Right cardiac atrium (tissue), 5 donors: ENCODE results near the gene RAD23A. TPM values are rescaled to one million over a fixed set of nuclear protein-coding genes. Genes with fewer than 3 reads are reported as not detected.
"Not testable (repeated sequence)": the region's sequence is repeated elsewhere in the genome, so short reads cannot be mapped to it uniquely, and the experiment has no call there.

Experiments
- ATAC-seq, 2 donors: fragments of 200-7000 bp; cut with Tn5 transposase; one replicate each; pipeline versions ENCODE4 v1.8.0 to v1.9.1; 2020; ENCODE audit warnings: moderate library complexity in 2 of 2, mild to moderate bottlenecking in 1 of 2
- DNase-seq, 3 donors: peaks; one replicate each; pipeline ENCODE4 v3.0.0-alpha.2; 2020
- H3K27ac ChIP-seq: one replicate; pipeline ENCODE4 v1.5.1; 2013; ENCODE audit warnings: mild to moderate bottlenecking, low read length, control low read depth, moderate library complexity
- H3K27me3 ChIP-seq: one replicate; pipeline ENCODE4 v1.6.1; 2013; ENCODE audit not compliant: control insufficient read depth, insufficient read depth
- H3K4me1 ChIP-seq: one replicate; pipeline ENCODE4 v1.6.1; 2013; ENCODE audit warnings: low read length; ENCODE audit not compliant: control insufficient read depth, insufficient read depth
- H3K4me3 ChIP-seq: one replicate; pipeline ENCODE4 v1.5.1; 2013; ENCODE audit warnings: low read length, control low read depth
- H3K9me3 ChIP-seq: one replicate; pipeline ENCODE4 v1.6.1; 2013; ENCODE audit warnings: low read length; ENCODE audit not compliant: control insufficient read depth
- WGBS: extraction: QIAGEN DNeasy Blood & Tissue Kit; methylation state at CpG from one replicate; pipeline ENCODE4 v1.1.7; 2013; 5-methylcytosine and 5-hydroxymethylcytosine counted together
- intact Hi-C, 4 donors: fragments of 100-400 bp; cut with DNase I; formaldehyde crosslinking; loops; one replicate each; pipeline versions ENCODE4 v1.11.0 to v1.14.0; 2022 to 2023
- long read RNA-seq, 4 donors: library from polyadenylated mRNA; unstranded; transcript quantifications; one replicate each; pipeline ENCODE4 v2.0.0, GENCODE V29; 2020 to 2021
- polyA plus RNA-seq: library from polyadenylated mRNA; stranded (reverse); fragments of 200-250 nt; gene quantifications from one replicate; pipeline ENCODE4 v1.2.3, GENCODE V29; 2013
- total RNA-seq, 4 donors: library from RNA; stranded (reverse); fragmentation: NEBNext Ultra II Directional; extraction: Animal tissue kit (Norgen Biotek cat#: 25700); gene quantifications; one replicate each; pipeline ENCODE4 v1.2.1, GENCODE V29; 2021
- donor health status: healthy with polysubstance abuse.
- donor health status: DM: no; HTN: yes; CAD: no.
- donor health status: DM: no; HTN: no; CAD: no.
- donor health status: DM: no; HTN: yes; CAD: no; lungs with severe emphysema.
- donor health status: DM: yes; HTN: yes; CAD: no.

Gene RAD23A
- total RNA-seq (100 to 1,000 TPM; 127 to 137 (median 133) TPM), polyA plus RNA-seq (122 TPM)
- long read RNA-seq, donor 1, transcript RAD23A-207 (2 exons, 545 nt): minor isoform, 5 of 413 reads
- long read RNA-seq, donor 1, transcript RAD23A-203 (9 exons, 1,746 nt): minor isoform, 139 of 413 reads
- long read RNA-seq, donor 1, transcript RAD23A-201 (9 exons, 1,736 nt): major isoform, 205 of 413 reads
- long read RNA-seq, donor 1, partial matches to known transcripts: 47 of 413 reads
- long read RNA-seq, donor 1, other reads (novel, unspliced or antisense): 17 of 413 reads
- long read RNA-seq, donor 2, transcript RAD23A-201 (9 exons, 1,736 nt): major isoform, 64 of 136 reads
- long read RNA-seq, donor 2, transcript RAD23A-203 (9 exons, 1,746 nt): minor isoform, 47 of 136 reads
- long read RNA-seq, donor 2, partial matches to known transcripts: 18 of 136 reads
- long read RNA-seq, donor 2, other reads (novel, unspliced or antisense): 7 of 136 reads
- long read RNA-seq, donor 3, transcript RAD23A-203 (9 exons, 1,746 nt): minor isoform, 136 of 397 reads
- long read RNA-seq, donor 3, transcript RAD23A-201 (9 exons, 1,736 nt): major isoform, 220 of 397 reads
- long read RNA-seq, donor 3, partial matches to known transcripts: 20 of 397 reads
- long read RNA-seq, donor 3, other reads (novel, unspliced or antisense): 19 of 397 reads
- long read RNA-seq, donor 4, transcript RAD23A-203 (9 exons, 1,746 nt): minor isoform, 76 of 224 reads
- long read RNA-seq, donor 4, transcript RAD23A-201 (9 exons, 1,736 nt): major isoform, 119 of 224 reads
- long read RNA-seq, donor 4, partial matches to known transcripts: 12 of 224 reads
- long read RNA-seq, donor 4, other reads (novel, unspliced or antisense): 13 of 224 reads

GRCh38 chr19:12945479-12946091, at the start of gene RAD23A:
Gene RAD23A (plus strand): TSS chr19:12945862. CDS start chr19:12945949, 87 bp downstream.
- WGBS: under 1% methylated on average over 62 of the region's 62 CpGs
- no peaks in the 10 kb centered on the region for H3K27me3 ChIP-seq
- peaks cover 1% of the 10 kb centered on the region for H3K4me1 ChIP-seq
- intact Hi-C loops: no loop called here
- peak; percentile 93 for ATAC-seq
- peak within 1 kb of the TSS; percentile 65 for H3K27ac ChIP-seq
- no peaks in the 10 kb centered on the region for H3K9me3 ChIP-seq
- H3K4me3 ChIP-seq: peak within 1 kb of the TSS; percentile 80
- peak; percentile 99 to 100 (median 100) for DNase-seq

DNA sequence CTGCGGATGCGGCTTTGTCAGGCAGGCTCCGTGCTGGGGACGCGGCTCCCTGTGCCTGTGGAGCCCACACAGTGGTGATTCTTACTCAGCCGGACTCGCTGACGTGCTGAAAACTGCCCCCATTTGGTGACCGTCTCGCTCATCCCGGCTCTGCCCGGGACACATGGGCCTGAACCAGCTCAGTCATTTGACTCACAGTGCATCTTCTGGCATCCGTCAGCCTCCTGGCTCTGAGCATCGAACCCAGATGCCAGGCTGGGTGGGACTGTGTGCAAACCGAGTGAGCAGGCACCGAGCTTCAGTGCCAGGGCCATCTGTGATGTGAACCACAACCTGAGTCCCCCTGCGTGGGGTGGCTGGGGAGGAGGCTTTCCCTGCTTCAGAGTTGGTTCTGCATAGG, 49.2 kb upstream of the RAD23A start:
- no peaks in the 10 kb centered on the region for H3K27me3 ChIP-seq
- H3K4me1 ChIP-seq: peaks cover 5% of the 10 kb centered on the region
- no peak overlapping the region for H3K27ac ChIP-seq
- intact Hi-C loops: no loop called here
- DNase-seq (no peak), ATAC-seq (no peak)
- 97% methylated on average over 17 of the region's 17 CpGs for WGBS
- H3K9me3 ChIP-seq: no peaks in the 10 kb centered on the region
- H3K4me3 ChIP-seq: no peak overlapping the region

DNA sequence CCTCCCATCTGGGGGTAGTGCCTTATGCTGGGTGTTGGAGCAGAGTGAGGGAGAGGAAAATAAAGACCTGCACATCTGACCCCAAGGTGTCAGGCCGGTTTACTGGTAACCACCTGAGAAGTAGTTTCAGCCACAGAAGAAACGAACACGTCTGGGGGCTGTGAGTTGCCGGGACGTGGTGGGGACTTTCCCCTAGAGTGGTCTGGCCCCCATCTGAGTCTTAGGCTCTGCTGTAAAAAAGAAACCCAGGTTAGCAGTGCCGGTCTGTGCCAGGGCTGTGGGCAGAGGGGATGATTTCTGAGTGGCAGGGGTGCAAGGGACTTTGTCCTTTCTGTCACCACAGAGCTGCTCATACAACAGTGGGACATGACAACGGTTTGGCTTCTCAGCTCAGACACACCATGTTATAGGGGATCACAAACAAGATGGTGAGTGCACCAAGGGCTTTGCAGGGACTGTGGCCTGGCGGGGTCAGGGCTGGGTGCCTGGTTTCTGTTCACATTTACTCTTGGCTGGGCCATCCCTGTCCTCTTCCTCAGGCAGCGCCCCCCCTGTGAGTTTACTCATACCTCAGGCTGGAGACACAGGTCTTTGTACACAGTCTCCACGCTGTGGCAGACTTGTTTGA, 45.7 kb upstream of the RAD23A start:
- no peaks in the 10 kb centered on the region for H3K9me3 ChIP-seq
- DNase-seq (no peak), ATAC-seq (no peak)
- no peak overlapping the region for H3K27ac ChIP-seq
- 91% methylated on average over 10 of the region's 10 CpGs for WGBS
- intact Hi-C loops: no loop called here
- no peak overlapping the region for H3K4me3 ChIP-seq
- H3K27me3 ChIP-seq: no peaks in the 10 kb centered on the region
- no peaks in the 10 kb centered on the region for H3K4me1 ChIP-seq

DNA sequence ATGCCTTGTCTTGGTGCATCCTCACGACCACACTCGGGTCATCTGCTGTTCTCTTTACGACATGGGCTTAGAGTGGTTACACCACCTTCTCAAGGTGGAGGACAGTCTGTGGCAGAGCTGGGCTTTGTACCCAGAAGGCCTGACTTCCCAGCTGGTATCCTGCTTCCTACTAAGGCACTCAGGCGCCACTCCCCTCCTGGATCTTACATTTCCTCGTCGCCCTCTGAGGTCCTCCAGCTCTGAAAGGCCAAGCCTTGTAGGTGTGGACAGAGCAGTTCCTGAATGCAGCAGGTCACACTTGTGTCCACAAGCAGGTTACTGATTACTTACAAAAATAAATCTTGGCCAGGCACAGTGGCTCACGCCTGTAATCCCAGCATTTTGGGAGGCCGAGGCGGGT, 38.5 kb upstream of the RAD23A start:
- Histone ChIP-seq H3K27ac (no peak overlapping the region), H3K4me3 (no peak overlapping the region), H3K4me1 (no peaks in the 10 kb centered on the region), H3K9me3 (no peaks in the 10 kb centered on the region), H3K27me3 (no peaks in the 10 kb centered on the region)
- ATAC-seq: peak in 1 of 2 donors; percentile 25
- WGBS: 90% methylated on average over 9 of the region's 9 CpGs
- intact Hi-C loops: no loop called here
- DNase-seq: no peak

- no peaks in the 10 kb centered on the region for H3K27me3 ChIP-seq
- H3K4me1 ChIP-seq: no peaks in the 10 kb centered on the region
- intact Hi-C loops: no loop called here
- 37% methylated on average over 4 of the region's 4 CpGs for WGBS
- H3K27ac ChIP-seq: no peak overlapping the region
- no peak for DNase-seq
- ATAC-seq: no peak
- no peaks in the 10 kb centered on the region for H3K9me3 ChIP-seq
- no peak overlapping the region for H3K4me3 ChIP-seq
Measured at GRCh38 chr19:12912571-12912970, 33.1 kb upstream of the RAD23A start.

- intact Hi-C loops: no loop called here
- Histone ChIP-seq H3K9me3 (no peaks in the 10 kb centered on the region), H3K4me3 (no peak overlapping the region), H3K4me1 (no peaks in the 10 kb centered on the region), H3K27me3 (no peaks in the 10 kb centered on the region), H3K27ac (peak overlapping the region; percentile 25)
- peak; percentile 83 to 91 for ATAC-seq
- WGBS: 6% methylated on average over 22 of the region's 22 CpGs
- peak; percentile 77 to 91 (median 91) for DNase-seq
Measured at GRCh38 chr19:12913011-12913561, 32.6 kb upstream of the RAD23A start.

GRCh38 chr19:12913851-12914690, 31.6 kb upstream of the RAD23A start:
- no peaks in the 10 kb centered on the region for H3K4me1 ChIP-seq
- WGBS: 36% methylated on average over 12 of the region's 12 CpGs
- no peak overlapping the region for H3K4me3 ChIP-seq
- intact Hi-C loops: no loop called here
- H3K9me3 ChIP-seq: no peaks in the 10 kb centered on the region
- H3K27ac ChIP-seq: peak overlapping the region; percentile 57
- H3K27me3 ChIP-seq: no peaks in the 10 kb centered on the region
- DNase-seq (no peak), ATAC-seq (peak in 1 of 2 donors; percentile 3)

DNA sequence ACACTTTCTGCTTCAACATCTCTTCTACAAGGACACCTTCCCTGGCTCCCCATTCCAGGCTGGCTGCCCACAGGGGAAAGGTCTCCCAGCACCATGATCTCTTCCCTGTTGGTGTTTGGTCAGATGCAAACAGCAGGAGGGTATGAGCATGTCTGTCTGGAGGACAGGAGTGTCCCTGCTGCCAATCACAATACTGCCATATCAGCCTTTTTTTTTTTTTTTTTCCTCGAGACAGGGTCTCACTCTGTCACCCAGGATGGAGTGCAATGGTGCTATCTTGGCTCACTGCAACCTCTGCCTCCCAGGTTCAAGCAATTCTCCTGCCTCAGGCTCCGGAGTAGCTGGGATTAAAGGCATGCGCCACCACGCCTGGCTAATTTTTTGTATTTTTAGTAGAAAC, 29.8 kb upstream of the RAD23A start:
- H3K27ac ChIP-seq, ATAC-seq, intact Hi-C loops, H3K9me3 ChIP-seq, DNase-seq, H3K4me1 ChIP-seq, H3K27me3 ChIP-seq, H3K4me3 ChIP-seq: not testable (repeated sequence)
- WGBS: 83% methylated on average over 4 of the region's 4 CpGs

- peak in 1 of 2 donors; percentile 9 for ATAC-seq
Measured at GRCh38 chr19:12918253-12918652, 27.4 kb upstream of the RAD23A start.

DNA sequence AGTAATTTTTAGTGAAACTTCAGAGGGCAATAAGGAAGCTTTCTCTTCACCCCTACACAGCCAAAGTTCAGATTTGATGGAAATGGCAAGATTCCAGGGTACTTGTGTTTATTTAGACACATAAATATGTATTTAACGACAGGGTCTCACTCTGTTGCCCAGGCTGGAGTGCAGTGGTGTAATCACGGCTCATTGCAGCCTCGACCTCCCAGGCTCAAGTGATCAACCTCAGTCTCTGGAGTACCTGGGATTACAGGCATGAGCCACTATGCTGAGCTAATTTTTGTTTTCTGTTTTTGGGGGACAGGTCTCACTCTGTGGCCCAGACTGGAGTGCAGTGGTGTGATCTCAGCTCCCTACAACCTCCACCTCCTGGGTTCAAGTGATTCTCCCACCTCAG, 24.6 kb upstream of the RAD23A start:
- intact Hi-C loops: no loop called here
- 55% methylated on average over 3 of the region's 3 CpGs for WGBS
- H3K4me1 ChIP-seq: no peaks in the 10 kb centered on the region
- no peak for ATAC-seq
- no peaks in the 10 kb centered on the region for H3K9me3 ChIP-seq
- no peaks in the 10 kb centered on the region for H3K27me3 ChIP-seq
- no peak for DNase-seq
- no peak overlapping the region for H3K27ac ChIP-seq
- no peak overlapping the region for H3K4me3 ChIP-seq

More at GRCh38 chr19:12918253-12918652, 27.4 kb upstream of the RAD23A start:
- H3K4me3 ChIP-seq: no peak overlapping the region
- no peak overlapping the region for H3K27ac ChIP-seq
- no peak for DNase-seq
- intact Hi-C loops: no loop called here
- WGBS: 95% methylated on average over 14 of the region's 14 CpGs
- no peaks in the 10 kb centered on the region for H3K27me3 ChIP-seq
- no peaks in the 10 kb centered on the region for H3K9me3 ChIP-seq
- no peaks in the 10 kb centered on the region for H3K4me1 ChIP-seq
